Right kidney (tissue), 9 donors: ENCODE measurements around the gene HLTF.
"Not testable (repeated sequence)": the region's sequence is repeated elsewhere in the genome, so short reads cannot be mapped to it uniquely, and the experiment has no call there.

Experiments
- DNase-seq: peaks from one replicate; pipeline ENCODE4 v3.0.0-alpha.2; 2016
- long read RNA-seq, 8 donors: transcript quantifications; one replicate each; lab custom pipeline, GENCODE V29; 2026

The HLTF gene
- long read RNA-seq, donor 1: 0 reads
- long read RNA-seq, donor 2, full-length matches to known transcripts: 1 of 1 reads
- long read RNA-seq, donor 2, partial matches to known transcripts: 0 of 1 reads
- long read RNA-seq, donor 2, other reads (novel, unspliced or antisense): 0 of 1 reads
- long read RNA-seq, donor 3, full-length matches to known transcripts: 2 of 2 reads
- long read RNA-seq, donor 3, partial matches to known transcripts: 0 of 2 reads
- long read RNA-seq, donor 3, other reads (novel, unspliced or antisense): 0 of 2 reads
- long read RNA-seq, donor 4, full-length matches to known transcripts: 1 of 1 reads
- long read RNA-seq, donor 4, partial matches to known transcripts: 0 of 1 reads
- long read RNA-seq, donor 4, other reads (novel, unspliced or antisense): 0 of 1 reads
- long read RNA-seq, donor 5, full-length matches to known transcripts: 1 of 1 reads
- long read RNA-seq, donor 5, partial matches to known transcripts: 0 of 1 reads
- long read RNA-seq, donor 5, other reads (novel, unspliced or antisense): 0 of 1 reads
- long read RNA-seq, donor 6, full-length matches to known transcripts: 1 of 1 reads
- long read RNA-seq, donor 6, partial matches to known transcripts: 0 of 1 reads
- long read RNA-seq, donor 6, other reads (novel, unspliced or antisense): 0 of 1 reads
- long read RNA-seq, donor 7, full-length matches to known transcripts: 2 of 11 reads
- long read RNA-seq, donor 7, partial matches to known transcripts: 9 of 11 reads
- long read RNA-seq, donor 7, other reads (novel, unspliced or antisense): 0 of 11 reads
- long read RNA-seq, donor 8, full-length matches to known transcripts: 2 of 2 reads
- long read RNA-seq, donor 8, partial matches to known transcripts: 0 of 2 reads
- long read RNA-seq, donor 8, other reads (novel, unspliced or antisense): 0 of 2 reads

- DNase-seq: peak; percentile 95
Measured at GRCh38 chr3:149086232-149086988, at the start of gene HLTF. HLTF (minus strand) TSS chr3:149086533; CDS start chr3:149086336, 197 bp downstream.

- DNase-seq: no peak
Measured at GRCh38 chr3:149134575-149134974, 48.2 kb upstream of the HLTF start.

DNA sequence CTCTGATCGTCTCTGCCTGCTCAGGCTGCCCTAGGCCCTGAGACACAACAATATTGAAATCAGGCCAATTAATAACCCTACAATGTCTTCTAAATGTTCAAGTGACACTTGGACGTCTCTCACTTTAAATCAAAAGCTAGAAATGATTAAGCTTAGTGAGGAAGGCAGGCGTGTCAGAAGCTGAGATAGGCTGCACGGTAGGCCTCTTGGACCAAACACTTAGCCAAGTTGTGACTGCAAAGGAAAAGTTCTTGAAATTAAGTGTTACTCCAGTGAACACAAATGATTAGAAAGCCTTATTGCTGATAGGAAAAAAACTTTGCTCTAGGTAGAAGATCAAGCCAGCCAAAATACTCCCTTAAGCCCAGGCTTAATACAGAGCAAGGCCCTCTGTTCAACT is 45.3 kb upstream of the HLTF start:
- no peak for DNase-seq

DNA sequence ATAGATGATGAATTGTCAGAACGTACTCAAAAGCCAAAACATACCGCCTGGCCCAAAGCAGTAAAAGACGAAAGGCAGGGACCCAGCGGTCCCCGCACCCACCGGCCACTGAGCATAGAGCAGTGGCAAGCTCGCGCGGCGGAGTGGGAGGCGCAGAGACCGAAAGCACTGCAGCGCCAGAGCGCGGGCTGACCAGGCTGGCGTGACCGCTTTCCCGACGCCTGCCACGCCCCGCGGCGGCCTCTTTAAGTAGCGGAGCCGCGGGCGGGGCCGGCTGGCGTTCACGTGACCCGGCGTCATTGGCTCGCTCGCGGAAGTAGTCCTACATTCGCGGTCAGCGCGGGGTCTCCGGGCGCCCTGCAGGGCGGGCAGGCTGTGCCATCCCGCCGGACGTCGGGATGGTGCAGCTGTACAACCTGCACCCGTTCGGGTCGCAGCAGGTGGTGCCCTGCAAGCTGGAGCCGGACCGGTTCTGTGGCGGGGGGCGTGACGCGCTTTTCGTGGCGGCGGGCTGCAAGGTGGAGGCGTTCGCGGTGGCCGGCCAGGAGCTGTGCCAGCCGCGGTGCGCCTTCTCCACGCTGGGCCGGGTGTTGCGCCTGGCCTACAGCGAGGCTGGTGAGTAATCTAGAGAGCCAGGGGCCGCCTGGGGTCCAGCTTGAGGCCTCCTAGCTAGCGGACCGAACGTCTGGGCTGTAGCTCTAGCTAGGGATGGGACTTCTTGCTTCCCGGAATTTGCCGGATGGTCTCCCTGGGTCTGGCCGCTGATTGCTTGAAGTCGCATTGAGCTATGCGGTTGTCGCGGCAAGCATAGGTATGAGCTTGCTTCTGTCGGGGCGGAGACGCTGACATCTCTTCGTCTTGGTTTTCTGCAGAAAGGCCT is 43.2 kb upstream of the HLTF start, which contains the start of gene HPS3:
Gene HPS3 (plus strand): TSS at position 313 of the 880 bp plus-strand sequence. CDS start 86 bp downstream, at position 399.
- DNase-seq: peak; percentile 95

DNA sequence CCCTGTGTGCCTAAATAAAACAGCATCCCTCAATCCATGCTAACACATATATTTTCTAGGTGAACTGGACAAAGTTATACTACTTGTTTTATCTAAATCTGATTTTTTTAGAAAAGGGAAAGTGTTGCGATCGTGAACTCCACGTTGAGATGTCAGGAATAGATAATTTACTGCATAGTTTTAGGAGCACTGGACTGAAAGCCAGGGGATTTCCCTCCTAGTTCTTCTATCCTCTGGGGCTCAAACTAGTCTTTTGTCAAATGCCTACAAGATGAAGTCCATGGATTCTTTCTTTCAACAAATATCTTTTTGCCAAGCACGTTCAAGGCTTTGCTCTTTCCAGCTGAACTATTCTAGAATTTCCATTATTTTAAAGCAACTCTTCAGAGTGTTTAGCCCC is 42.5 kb upstream of the HLTF start:
- DNase-seq: no peak

DNA sequence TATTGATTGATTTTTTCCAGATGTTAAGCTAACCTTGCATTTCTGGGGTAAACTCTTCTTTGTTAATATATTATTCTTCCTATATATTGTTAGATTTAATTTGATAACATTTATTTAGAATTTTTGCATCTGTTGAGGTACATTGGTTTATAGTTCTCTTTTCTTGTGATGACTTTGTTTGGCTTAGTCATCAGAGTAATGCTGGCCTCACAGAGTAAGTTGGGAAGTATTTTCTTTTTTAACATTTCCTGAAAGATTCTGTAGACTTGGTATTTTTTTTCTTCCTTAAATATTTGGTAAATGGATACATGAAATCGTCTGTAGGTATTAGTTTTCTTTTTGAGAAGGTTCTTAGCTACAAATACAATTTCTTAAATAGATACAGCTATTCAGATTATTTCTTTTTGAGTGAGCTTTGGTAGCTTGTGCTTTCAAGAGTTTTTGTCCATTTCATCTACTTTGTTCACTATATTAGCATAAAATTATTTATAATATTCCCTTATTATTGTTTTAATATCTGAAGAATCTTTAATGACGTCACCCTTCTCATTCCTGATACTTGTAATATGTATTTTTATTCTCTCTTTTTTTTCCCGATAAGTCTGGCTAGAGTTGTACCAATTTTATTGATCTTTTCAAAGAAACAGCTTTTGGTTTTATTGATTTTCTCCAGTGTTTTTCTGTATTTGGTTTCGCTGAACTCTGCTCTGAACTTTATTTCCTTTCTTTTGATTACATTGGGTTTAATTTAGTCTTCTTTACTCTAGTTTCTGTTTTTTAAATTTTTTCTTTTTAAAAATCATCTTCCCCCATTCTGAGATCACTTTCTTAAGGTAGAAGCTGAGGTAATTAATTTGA is 36.6 kb upstream of the HLTF start:
- DNase-seq: no peak

DNA sequence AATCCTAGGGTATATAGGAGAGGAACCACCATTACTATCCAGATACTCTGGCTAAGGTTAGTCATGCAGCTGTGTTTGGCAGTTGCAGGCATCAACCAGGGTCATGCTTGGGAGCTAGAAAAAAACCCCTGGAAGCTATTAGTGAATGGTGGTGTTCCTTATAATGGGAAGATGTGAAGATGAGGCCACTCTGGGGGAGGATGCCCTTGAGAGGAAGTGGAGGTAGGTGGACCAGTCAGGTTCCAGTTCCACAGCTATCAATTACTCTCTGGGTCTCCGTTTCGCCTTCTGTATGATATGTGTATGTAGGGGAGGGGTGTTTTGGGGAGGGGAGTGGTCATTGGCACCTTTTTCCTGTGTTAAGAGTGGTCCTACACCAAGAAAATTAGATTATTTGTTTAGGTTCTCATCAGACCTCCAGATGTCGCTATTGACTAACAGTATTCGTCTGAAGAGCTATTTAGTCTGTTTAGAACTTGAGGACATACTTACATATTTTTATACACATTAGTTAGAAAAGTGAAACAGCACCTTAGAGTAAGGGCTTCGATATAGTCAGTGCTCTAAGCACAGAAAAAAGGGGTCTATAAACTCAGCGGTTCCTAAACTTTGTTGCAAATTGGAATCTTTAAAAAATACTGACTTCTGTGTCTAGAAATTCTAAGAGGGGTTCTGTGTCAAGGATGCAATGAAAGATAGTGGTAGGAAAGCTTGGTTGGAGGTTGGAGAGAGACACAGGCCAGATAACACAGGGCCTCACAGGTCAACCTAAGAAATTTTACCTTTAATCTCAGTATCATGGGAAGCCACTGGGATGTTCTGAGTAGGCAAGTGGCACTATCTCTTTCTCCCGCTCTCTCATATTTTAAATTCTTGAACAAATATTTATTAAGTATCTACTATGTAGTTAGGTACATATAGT is 34.0 kb upstream of the HLTF start:
- DNase-seq: no peak

DNA sequence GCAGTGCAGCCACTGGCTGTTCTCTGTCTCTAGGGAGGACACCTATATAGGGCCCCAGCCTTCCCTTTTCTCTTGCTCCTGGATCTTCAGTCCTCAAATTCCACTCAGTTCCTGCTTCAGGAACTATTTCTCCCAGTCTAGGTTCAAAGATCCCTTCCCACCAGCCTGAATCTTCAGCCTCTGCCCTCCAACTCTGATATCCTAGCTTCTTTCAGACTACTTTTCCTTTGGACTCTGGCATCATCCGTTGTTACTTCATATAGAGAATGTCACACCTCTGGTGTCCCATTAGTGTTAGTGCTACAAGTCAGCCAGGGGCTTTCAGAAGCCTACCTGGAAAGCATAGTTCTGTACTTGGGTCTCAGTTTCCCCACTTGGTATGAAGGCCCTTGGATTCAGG is 33.1 kb upstream of the HLTF start:
- DNase-seq: no peak

DNA sequence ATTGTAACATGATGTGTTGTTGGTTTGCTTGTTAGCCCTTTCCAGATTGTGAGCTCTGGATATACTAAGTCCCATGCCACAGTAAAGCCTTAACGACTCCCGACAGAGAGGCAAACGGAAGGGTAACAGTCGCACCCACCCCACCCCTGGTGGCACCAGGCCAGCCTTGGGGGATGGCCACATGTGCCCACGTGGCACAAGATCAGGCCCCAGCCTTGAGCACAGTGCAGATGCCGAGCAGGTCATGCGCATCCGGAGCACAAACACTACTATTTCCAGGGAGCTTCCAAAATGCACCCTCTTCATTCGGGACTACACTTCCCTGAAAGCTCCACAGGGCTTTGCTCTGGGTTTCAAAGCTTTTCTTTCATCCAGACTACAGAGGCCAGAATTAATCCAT is 32.4 kb upstream of the HLTF start:
- no peak for DNase-seq

- DNase-seq: no peak
Measured at GRCh38 chr3:149115114-149115513, 28.8 kb upstream of the HLTF start.

GRCh38 chr3:149114458-149114857 is 28.1 kb upstream of the HLTF start:
- DNase-seq: no peak

DNA sequence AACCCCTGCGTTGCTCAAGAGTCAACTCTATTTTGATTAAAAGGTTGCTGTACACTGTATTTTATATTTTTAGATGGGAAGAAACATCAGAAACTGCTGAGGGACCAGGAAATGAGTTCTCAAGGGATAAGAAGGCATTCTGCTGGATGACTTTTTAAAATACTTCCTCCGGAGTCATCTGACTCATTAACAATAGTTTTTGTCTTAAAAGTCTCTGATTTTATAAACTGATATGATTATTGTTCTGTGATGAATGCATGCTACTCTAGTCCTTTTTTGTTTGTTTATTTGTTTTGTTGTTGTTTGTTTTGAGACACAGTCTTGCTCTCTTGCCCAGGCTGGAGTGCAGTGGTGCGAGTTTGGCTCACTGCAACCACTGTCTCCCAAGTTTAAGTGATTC is 18.2 kb upstream of the HLTF start:
- no peak for DNase-seq

DNA sequence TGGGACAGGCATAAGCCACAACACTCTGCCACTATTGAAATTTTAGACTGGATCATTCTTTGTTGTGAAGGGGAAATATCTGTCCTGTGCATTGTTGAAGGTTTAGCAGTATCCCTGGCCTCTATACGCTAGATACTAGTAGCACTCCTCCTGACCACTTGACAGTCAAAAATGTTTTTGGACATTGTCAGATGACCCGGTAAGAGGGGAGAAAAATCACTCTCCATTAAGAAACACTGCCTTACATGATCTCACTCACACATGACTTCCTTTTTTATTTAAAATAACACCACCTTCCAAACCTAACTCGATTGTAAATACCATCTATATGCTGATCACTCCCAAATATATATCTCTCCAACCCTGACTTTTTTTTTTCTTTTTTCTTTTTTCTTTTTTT is 15.3 kb upstream of the HLTF start:
- DNase-seq: no peak

- no peak for DNase-seq
Measured at GRCh38 chr3:149101154-149101553, 14.8 kb upstream of the HLTF start.

GRCh38 chr3:149097987-149098386 is 11.7 kb upstream of the HLTF start:
- not testable (repeated sequence) for DNase-seq

DNA sequence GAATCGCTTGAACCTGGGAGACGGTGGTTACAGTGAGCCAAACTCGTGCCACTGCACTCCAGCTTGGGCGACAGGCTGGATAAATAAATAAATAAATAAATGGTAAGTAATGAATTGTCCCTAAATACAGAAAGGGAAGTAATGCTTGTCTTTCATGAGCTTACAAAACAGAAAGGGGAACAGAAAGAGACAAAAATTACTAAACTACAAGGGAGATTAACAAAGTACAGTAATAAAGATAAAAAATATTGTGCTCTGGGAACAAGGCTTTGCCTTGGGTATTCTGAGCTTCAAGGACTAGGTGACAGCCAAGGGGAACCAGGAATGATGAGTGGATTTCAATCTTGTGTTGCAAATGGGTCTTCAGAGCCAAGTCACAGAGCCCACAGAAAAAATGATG is 9.2 kb upstream of the HLTF start:
- no peak for DNase-seq

- no peak for DNase-seq
Measured at GRCh38 chr3:149091983-149092382, 5.7 kb upstream of the HLTF start.

DNA sequence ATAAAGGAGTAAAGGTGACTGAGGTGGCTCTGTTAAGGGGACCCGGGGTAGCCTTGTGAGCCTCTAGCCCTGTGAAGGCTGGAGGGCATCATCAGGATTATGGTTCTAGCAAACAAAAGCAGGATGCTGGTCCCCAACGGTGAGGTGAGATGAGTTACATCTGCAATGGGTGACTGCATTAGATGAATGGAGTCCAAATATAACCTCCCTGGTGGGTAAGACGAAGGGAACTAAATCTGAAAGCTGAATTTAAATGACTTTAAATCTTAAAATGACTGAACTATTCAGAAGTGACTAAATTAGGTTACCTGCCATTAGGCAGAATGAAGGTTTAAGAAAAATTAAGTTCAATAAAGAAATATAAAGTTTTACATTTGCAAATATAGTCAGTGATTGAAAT is 4.6 kb upstream of the HLTF start:
- no peak for DNase-seq

DNA sequence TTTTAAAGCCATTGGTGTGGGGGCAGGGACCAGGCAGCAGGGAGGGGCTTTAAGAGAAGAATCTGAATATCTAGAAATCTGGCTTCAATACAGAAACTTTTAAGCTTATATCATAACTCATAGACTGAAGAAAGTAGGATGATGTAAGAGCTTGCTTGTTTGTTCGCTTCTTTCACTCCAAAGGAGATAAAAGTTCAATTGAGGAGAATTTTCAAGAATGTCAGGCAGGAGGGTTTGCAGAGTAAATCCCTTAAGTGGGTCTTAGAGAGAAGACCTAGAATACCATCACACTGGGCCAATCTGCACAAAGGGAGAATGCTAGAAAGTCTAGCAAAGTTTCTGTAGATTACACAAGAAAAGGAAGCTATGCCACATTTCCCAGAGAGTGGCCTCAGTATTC is 4.1 kb upstream of the HLTF start:
- no peak for DNase-seq
